Skin epidermis (tissue), 12 donors: ENCODE data around the gene TRABD2A.
"Not testable (repeated sequence)": the region's sequence is repeated elsewhere in the genome, so short reads cannot be mapped to it uniquely, and the experiment has no call there.

Experiments used
- H3K27ac ChIP-seq, 21 experiments: fragments of 200-600 bp; sonication (generic) in 11 of 21; one replicate each; pipeline ENCODE4 v1.5.0; 2020; ENCODE audit warnings: mild to moderate bottlenecking in 3 of 21, inconsistent platforms in 2 of 21, moderate library complexity in 2 of 21
- H3K4me3 ChIP-seq, 7 experiments: fragments of 200-600 bp; sonication (generic) in 2 of 7; one replicate each; pipeline ENCODE4 v1.5.0; 2020; ENCODE audit warnings: inconsistent platforms in 2 of 7, mild to moderate bottlenecking in 2 of 7, moderate library complexity in 1 of 7

Gene TRABD2A

DNA sequence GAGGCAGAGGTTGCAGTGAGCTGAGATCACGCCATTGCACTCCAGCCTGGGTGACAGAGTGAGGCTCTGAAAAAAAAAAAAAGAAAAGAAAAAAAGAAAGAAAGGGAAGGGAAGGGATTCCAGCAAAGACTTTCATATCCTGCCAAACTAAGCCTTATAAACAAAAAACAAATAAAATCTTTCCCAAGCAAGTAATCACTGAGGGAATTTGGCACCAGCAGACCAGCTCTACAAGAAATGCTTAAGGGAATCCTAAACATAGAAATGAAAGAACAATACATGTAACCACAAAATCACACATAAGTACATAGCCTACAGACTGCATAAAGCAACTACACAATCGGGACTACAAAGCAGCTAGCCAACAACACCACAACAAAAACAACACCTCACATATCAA, 79.1 kb downstream of the TRABD2A start:
- Histone ChIP-seq H3K4me3 (no peak overlapping the region), H3K27ac (no peak overlapping the region)

DNA sequence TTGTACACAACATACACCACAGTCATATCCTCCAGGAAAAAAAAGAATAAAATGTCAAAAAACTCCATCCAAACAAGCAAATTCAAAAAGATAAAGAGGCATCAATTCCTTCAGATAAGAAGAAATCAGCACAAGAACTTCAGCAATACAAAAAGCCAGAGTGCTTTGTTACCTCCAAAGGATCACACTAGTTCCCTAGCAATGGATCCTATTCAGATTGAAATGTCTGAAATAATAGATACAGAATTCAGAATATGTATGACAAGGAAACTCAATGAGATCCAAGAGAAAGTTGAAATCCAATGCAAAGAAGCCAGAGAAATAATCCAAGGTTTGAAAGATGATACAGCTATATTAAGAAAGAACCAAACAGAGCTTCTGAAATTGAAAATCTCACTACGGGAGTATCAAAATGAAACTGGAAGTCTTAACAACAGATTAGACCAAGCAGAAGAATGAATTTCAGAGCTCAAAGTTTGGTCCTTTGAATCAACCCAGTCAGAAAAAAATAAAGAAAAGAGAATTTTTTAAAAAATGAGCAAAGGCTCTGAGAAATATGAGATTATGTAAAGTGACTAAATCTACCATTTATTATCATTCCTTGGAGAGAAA, 80.6 kb downstream of the TRABD2A start:
- Histone ChIP-seq H3K27ac (no peak overlapping the region), H3K4me3 (no peak overlapping the region)

DNA sequence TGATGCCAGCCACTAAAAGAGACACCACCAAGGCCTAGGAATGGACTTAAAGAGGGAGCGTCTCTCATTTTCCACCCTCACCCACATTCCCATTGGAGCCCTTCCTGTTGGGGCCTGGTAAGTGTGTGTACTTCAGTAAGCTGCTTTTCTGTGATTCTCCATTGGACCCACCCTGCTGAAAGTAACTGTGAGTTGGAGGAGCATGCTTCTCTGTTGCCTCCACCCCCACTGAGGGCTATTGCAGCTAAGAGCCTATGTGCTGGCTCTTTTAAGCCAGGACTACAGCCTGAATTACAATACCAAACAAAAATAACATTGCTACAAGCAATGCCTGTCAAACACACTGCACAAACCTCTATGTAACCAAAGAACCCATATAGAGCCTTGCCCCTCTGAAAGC, 81.1 kb downstream of the TRABD2A start:
- no peak overlapping the region for H3K27ac ChIP-seq
- H3K4me3 ChIP-seq, result no peak overlapping the region

DNA sequence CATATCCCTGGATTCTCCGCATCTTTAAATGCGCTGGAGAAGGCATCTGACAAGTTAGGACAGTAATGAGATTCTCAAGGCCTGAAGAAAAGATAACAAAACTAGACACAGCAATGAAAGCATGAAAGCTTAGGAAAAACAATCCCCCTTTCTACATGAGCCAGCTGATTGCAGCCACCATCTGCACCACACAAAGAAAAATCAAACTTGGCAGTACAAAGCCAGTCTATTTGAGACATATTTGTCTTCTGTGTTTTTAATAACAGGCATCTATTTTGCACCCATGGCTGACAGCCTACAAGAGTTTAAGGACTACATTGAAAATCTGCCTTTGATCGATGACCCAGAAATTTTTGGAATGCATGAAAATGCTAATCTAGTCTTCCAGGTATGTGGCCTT, 83.6 kb downstream of the TRABD2A start:
- Histone ChIP-seq H3K27ac (no peak overlapping the region), H3K4me3 (no peak overlapping the region)

DNA sequence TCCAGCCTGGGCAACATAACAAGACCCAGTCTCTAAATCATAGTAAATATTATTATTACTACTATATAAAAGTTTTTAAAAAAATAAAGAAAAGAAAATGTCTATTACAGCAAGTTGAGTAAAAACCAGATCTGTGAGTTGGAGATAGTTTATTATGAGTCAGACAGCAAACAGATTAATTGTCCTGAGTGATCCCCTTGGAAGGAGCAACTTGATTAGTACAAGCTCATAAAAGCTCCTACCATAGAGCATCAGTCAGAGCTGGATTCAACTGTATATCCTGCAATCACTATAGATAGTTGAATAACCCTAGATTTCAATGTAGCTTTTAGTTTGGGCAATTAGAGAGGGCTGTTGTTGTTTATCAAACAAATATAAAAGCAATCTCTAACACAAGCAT, 84.1 kb downstream of the TRABD2A start:
- Histone ChIP-seq H3K27ac (no peak overlapping the region), H3K4me3 (no peak overlapping the region)

DNA sequence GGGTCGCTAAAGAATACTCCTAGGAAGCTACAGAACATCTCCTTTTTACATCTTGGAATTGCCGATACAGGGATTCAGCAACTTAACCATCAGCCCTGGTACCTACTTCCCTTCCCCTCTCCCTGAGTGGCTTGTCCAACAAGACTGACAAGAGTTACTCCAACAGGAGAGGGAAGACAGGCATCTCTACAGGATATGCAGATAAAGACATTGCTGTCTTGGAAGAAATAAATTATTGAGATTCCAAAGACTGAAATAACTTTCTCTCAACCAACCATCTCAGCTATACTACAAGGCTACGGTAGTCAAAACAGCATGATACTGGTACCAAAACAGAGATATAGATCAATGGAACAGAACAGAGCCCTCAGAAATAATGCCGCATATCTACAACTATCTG, 87.2 kb downstream of the TRABD2A start:
- Histone ChIP-seq H3K27ac (no peak overlapping the region), H3K4me3 (no peak overlapping the region)

DNA sequence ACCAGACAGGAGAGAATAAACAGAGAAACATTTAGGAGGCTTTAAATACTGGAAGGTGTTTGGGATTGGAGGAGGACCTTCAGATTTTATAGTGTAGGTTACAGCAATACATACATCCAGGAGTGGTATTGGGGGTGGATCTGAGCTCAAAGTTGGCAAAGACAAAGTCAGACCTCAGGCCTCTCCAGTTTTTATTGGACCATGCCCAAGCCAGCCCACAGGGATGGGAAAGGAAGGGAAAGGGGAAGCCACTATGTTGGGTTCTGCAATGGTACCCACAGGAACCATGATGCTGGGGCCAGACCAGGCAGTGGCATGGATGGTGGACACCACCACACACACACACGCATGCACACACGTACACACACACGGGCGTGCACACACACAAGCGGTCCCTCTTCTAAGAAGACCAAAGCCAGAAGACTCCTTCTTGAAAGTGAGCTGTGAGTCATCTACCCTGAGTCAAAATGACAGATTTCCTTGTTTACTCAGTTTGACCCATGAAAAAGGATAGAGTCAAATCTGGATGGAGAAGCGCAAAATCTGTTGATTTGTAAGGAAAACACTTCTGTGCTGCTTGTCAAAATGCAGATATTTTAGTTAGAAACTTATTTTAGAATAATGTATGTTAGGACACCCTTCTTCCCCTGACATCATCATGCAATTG, 87.9 kb downstream of the TRABD2A start:
- no peak overlapping the region for H3K4me3 ChIP-seq
- no peak overlapping the region for H3K27ac ChIP-seq

DNA sequence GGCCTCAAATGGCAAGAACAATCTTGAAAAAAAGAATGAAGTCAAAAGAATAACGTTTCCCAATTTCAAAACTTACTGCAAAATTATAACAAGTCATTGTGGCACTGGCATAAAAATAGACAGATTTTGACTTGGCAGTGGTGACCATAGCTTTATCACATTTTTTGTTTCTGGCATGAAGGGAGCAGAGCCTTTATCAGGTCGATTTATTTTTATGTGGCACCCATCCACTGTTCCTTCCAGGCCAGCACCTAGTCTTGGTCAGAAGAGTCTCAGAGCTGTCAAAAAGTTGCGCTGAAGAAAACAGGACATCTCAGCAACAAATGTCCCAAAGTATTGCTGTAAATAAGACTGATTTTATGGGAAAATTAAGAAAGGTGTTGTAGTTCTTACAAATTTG, 92.4 kb downstream of the TRABD2A start:
- Histone ChIP-seq H3K27ac (no peak overlapping the region), H3K4me3 (no peak overlapping the region)

DNA sequence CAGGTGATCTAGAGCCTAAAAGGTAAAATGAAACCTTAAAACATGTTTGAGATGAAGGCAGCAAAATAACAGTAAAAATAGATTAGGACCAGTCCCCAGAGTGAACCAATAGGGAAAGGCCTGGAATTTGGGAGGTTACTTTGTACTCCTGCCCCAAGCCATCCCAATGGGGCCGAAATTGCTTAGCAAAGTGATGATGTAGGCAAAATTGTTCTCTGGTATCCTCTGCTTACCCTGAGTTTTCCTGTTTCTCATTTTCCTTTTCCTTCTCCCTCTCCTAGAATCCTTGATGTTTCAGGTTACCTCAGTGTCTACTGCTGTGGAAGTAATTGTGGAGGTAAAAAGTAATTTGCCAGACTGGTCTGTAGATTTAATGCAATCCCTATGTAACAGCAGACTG, 92.9 kb downstream of the TRABD2A start:
- no peak overlapping the region for H3K4me3 ChIP-seq
- no peak overlapping the region for H3K27ac ChIP-seq

DNA sequence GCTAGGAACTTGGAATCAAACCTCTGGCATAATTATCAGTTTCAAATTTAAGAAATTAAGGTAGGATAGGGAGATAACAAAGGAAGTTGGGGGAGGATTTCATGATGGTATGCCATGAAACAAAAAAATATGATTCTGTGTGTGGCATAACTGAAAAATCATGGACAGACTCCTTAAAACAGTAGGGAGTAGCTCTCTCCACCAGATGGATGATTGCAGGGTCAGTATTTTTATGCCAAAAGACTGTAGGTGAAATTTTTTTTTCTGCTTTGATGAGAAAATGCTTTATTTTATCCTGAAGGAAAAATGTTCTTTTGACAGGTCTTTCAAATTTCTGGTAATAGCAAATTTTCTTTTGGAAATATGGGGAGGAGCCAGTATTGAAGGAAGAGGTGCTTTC, 94.3 kb downstream of the TRABD2A start:
- no peak overlapping the region for H3K4me3 ChIP-seq
- no peak overlapping the region for H3K27ac ChIP-seq

DNA sequence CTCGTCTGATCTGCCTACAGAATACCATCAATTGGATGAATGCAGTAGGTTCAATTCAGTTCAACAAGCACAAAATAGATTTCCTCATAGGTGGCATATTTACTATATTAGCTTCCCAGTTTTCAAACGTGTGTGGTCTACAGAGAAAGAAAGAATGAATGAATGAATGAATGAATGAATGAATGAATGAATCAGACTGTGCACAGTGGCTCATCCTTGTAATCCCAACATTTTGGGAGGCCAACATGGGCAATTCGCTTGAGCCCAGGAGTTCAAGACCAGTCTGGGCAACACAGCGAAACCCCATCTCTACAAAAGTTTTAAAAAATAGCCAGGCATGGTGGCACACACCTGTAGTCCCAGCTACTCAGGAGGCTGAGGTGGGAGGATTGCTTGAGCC, 94.9 kb downstream of the TRABD2A start:
- Histone ChIP-seq H3K27ac (no peak overlapping the region), H3K4me3 (no peak overlapping the region)

DNA sequence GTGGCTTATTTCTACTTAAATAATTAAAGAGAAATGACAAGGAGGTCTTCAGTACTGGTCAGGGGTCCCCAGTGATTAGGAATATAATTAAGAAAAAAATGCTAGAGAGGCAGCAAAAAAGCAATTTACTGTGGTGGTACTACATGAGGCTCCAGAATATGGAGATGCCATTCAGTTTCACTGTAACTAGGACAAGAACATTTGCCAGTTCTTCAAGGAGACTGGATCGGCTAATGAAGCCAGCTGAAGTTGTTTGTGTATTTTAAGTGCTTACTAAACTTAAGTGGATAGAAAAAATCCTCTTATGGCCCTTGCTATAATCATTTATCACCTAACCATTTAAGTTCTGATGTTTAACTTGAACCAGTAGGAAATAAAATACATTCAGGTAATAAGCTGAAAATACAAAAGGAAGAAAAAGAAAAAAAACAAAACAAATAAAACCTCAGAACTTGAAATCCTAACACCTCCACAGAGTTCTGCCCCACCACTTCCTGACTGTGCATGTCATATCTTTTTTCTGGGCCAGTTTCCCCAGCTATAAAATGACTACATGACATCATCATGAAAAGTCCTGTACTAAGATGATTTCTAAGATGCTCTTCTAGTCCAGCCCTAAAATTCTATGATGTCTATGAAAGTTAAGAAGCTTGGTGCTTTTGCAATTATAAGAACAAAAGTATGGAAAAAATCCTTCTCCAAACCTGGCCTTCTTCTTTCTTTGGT, 98.0 kb downstream of the TRABD2A start:
- Histone ChIP-seq H3K27ac (peak overlapping the region in 9 of 21 experiments; percentile 12 to 86 (median 52)), H3K4me3 (no peak overlapping the region)

DNA sequence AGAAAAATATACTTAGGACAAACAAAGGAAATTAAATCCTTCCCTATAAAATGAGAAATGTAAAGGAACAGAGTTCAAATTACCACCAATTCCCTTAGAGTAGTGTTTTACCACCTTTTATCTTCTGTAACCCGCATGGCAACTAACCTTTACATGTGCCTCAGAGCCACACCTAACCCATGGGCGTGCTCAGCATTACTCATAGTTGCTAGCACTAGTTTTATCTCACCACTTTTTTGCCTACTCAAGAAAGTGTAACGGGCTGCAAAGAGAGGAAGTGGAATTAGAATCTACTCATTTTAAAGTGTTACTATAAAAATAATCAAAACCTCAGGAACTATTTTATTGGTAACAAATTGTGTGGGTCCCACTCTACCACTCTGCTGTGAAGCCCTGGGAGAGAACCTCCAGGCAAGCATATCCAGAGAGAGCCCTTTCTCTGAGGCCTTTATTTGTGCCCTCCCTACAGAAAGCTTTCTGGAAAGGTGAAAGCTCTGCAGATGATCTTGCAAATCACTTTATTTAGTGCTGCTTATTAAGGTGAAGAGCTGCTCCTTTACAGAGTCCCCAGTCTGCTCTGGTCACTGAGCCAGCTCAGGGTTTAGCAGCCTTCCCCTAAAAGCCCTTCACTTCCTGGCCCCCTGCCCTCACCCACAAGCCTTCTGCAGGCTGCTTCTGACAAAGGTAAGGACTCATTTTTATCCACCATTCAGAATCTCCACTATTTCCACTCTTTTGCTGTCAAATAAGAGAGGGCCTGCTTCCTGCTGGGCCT, 98.8 kb downstream of the TRABD2A start:
- Histone ChIP-seq H3K4me3 (no peak overlapping the region), H3K27ac (peak overlapping the region in 10 of 21 experiments; percentile 12 to 86 (median 50))

DNA sequence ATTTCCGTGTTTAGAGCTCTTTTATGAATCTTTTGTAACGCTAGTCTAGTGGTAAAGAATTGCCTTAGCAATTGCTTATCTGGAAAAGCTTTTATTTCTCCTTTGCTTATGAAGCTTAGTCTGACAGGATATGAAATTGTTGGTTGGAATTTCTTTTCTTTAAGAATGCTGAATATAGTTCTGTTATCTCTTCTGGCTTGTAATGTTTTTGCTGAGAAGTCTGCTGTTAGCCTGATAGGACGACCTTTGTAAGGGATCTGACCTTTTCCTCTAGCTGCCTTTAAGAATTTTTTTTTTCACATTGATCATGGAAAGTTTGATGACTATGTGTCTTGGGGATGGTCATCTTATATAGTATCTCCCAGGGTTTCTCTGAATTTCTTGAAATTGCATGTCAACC, 101.1 kb downstream of the TRABD2A start:
- Histone ChIP-seq H3K4me3 (no peak overlapping the region), H3K27ac (no peak overlapping the region)

DNA sequence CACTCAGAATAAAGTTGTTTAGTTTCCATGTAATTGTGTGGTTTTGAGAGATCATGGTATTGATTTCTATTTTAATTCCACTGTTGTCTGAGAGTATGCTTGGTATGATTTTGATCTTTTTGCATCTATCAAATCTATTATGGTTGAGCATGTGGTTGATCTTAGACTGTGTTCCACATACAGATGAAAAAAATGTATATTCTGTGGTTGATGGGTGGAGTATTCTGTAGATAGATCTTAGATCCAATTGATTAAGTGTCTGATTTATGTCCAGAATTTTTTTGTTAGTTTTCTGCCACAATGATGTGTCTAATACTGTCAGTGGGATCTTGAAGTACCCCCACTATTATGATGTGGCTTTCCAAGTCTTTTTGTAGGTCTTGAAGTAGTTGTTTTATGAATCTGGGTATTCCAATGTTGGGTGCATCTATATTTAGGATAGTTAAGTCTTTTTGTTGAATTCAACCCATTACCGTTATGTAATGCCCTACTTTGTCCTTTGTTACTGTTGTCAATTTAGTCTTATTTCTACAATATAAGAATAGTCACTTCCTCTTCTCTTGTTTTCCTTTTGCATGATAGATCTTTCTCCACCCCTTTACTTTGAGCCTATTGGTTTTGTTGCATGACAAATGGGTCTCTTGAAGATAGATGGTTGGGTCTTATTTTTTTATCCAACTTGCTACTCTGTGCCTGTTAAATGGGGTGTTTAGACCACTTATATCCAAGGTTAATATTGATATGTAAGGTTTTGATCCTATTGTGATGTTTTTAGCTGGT, 101.8 kb downstream of the TRABD2A start:
- Histone ChIP-seq H3K4me3 (no peak overlapping the region), H3K27ac (no peak overlapping the region)

DNA sequence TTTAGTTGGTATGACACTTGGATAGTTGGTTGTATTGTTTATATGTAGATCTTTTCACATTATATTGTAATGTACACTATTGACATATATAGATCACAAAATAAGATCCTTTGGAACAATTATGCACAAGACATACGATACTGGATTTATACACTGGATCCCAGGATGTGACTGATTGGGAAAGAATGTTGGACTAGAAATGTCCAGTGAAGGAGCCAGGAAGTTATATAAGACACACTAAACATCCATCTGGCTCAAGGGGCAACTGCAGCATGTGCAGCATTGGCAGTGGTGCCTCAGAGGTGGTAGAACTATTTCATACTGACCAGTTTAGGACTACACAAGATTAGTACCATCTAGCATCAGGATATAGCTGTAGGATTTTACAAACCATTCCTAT, 104.9 kb downstream of the TRABD2A start:
- Histone ChIP-seq H3K27ac (no peak overlapping the region), H3K4me3 (no peak overlapping the region)

DNA sequence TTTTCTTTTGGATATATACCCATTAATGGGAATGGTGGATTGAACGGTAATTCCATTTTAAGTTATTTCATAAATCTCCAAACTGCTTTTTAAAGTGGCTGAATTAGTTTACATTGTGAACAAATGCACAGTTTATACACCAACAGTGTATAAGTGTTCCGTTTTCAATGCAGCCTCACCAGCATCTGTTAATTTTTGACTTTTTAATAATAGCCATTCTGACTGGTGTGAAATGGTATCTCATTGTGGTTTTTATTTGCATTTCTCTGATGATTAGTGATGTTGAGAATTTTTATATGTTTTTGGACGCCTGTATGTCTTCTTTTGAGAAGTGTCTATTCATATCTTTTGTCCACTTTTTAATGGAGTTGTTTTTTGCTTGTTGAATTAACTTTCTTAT, 107.3 kb downstream of the TRABD2A start:
- not testable (repeated sequence) for H3K27ac ChIP-seq

More for the DNA sequence above, 107.3 kb downstream of the TRABD2A start:
- H3K4me3 ChIP-seq, result not testable (repeated sequence)
